ENCODE results near the gene AHCYL2. TPM values are rescaled to one million over a fixed set of nuclear protein-coding genes. Genes with fewer than 3 reads are reported as not detected.
A peak's percentile ranks its signal among the peaks of the same experiment; 100 is the strongest.

Gene AHCYL2
- total RNA-seq, 1 donor from 2014 or later, result 14.7 TPM

GRCh38 chr7:129225206-129225930 is 538 bp downstream of the AHCYL2 start:
- Histone ChIP-seq H3K9ac (ENCODE audit: low read length) (peak overlapping the region; percentile 84), H3K36me3 (ENCODE audit: insufficient read depth, low read length) (no peaks in the 10 kb centered on the region), H3K79me2 (ENCODE audit: insufficient read depth, low read length) (peaks cover 12% of the 10 kb centered on the region), H3K9me3 (ENCODE audit: insufficient read depth, low read depth, low read length) (no peaks in the 10 kb centered on the region), H3K27me3 (ENCODE audit: insufficient read depth, low read length) (no peaks in the 10 kb centered on the region), H4K20me1 (ENCODE audit: insufficient read depth, low read length) (peaks cover 16% of the 10 kb centered on the region), H3K4me1 (ENCODE audit: insufficient read depth, low read length) (no peaks in the 10 kb centered on the region), H2AFZ (ENCODE audit: low read depth, low read length) (peak overlapping the region; percentile 91), H3K4me3 (ENCODE audit: insufficient read depth, low read depth, low read length) (peak overlapping the region; percentile 80), H3K4me2 (ENCODE audit: low read length) (peak overlapping the region; percentile 95), H3K27ac (ENCODE audit: low read depth, low read length) (peak overlapping the region; percentile 45)
- Mint-ChIP-seq H3K27ac (ENCODE audit: unreplicated experiment) (peak overlapping the region; percentile 38), H3K4me1 (ENCODE audit: low read depth, unreplicated experiment) (peaks cover 4% of the 10 kb centered on the region), H3K27me3 (ENCODE audit: low read depth, unreplicated experiment) (no peaks in the 10 kb centered on the region), H3K36me3 (ENCODE audit: low read depth, unreplicated experiment) (no peaks in the 10 kb centered on the region), H3K9me3 (ENCODE audit: unreplicated experiment) (no peaks in the 10 kb centered on the region), H3K4me3 (ENCODE audit: unreplicated experiment) (peak overlapping the region; percentile 91)
- DNase-seq (ENCODE audit: low read depth), result peak; percentile 13
- no peak for FAIRE-seq
- TF ChIP-seq EZH2 (IDR thresholded peaks at IDR 0.05; ENCODE audit: insufficient read depth, low read length) (no peak), CTCF (IDR thresholded peaks at IDR 0.05; ENCODE audit: insufficient read depth, low read depth, low read length) (no peak)

- H3K27me3 ChIP-seq (ENCODE audit: insufficient read depth, low read length), result no peaks in the 10 kb centered on the region
- H3K4me1 ChIP-seq (ENCODE audit: insufficient read depth, low read length), result no peaks in the 10 kb centered on the region
- Mint-ChIP-seq H3K27me3 (ENCODE audit: low read depth, unreplicated experiment) (no peaks in the 10 kb centered on the region), H3K27ac (ENCODE audit: unreplicated experiment) (peak overlapping the region; percentile 38), H3K36me3 (ENCODE audit: low read depth, unreplicated experiment) (no peaks in the 10 kb centered on the region), H3K4me1 (ENCODE audit: low read depth, unreplicated experiment) (peaks cover 4% of the 10 kb centered on the region), H3K4me3 (ENCODE audit: unreplicated experiment) (peak overlapping the region; percentile 88), H3K9me3 (ENCODE audit: unreplicated experiment) (no peaks in the 10 kb centered on the region)
- H3K79me2 ChIP-seq (ENCODE audit: insufficient read depth, low read length), result peaks cover 12% of the 10 kb centered on the region
- no peaks in the 10 kb centered on the region for H3K9me3 ChIP-seq (ENCODE audit: insufficient read depth, low read depth, low read length)
- no peaks in the 10 kb centered on the region for H3K36me3 ChIP-seq (ENCODE audit: insufficient read depth, low read length)
- H3K9ac ChIP-seq (ENCODE audit: low read length), result peak overlapping the region; percentile 84
- peaks cover 19% of the 10 kb centered on the region for H4K20me1 ChIP-seq (ENCODE audit: insufficient read depth, low read length)
- DNase-seq (ENCODE audit: low read depth) (no peak), FAIRE-seq (no peak)
- H3K4me2 ChIP-seq (ENCODE audit: low read length), result peak overlapping the region; percentile 95
- TF ChIP-seq CTCF (IDR thresholded peaks at IDR 0.05; ENCODE audit: insufficient read depth, low read depth, low read length) (no peak), EZH2 (IDR thresholded peaks at IDR 0.05; ENCODE audit: insufficient read depth, low read length) (no peak)
- H3K27ac ChIP-seq (ENCODE audit: low read depth, low read length), result peak overlapping the region; percentile 45
- peak overlapping the region; percentile 91 for H2AFZ ChIP-seq (ENCODE audit: low read depth, low read length)
- peak overlapping the region; percentile 80 for H3K4me3 ChIP-seq (ENCODE audit: insufficient read depth, low read depth, low read length)
Measured at GRCh38 chr7:129225931-129226572, 1.2 kb downstream of the AHCYL2 start.

All from astrocyte (in vitro differentiated cells and primary cell).